ENCODE results near the gene MYH3.

The MYH3 gene

GRCh38 chr17:10649602-10650001, 7.5 kb downstream of the MYH3 start:
- no peak for DNase-seq

GRCh38 chr17:10648956-10649355, 8.2 kb downstream of the MYH3 start:
- DNase-seq: no peak

- DNase-seq: no peak
Observed at GRCh38 chr17:10648381-10648780, 8.7 kb downstream of the MYH3 start.

GRCh38 chr17:10646392-10646990, 10.6 kb downstream of the MYH3 start:
- DNase-seq: peak in 43 of 56 donors; percentile 4 to 80 (median 34)

GRCh38 chr17:10640475-10640874, 16.6 kb downstream of the MYH3 start:
- DNase-seq: no peak

- no peak for DNase-seq
Observed at GRCh38 chr17:10638151-10638550, 19.0 kb downstream of the MYH3 start.

- no peak for DNase-seq
Observed at GRCh38 chr17:10635290-10635689, 21.8 kb downstream of the MYH3 start.

GRCh38 chr17:10633738-10634379, 23.2 kb downstream of the MYH3 start:
- DNase-seq: no peak

GRCh38 chr17:10631701-10632100, 25.4 kb downstream of the MYH3 start:
- no peak for DNase-seq

GRCh38 chr17:10631048-10631700, 25.9 kb downstream of the MYH3 start:
- DNase-seq: peak in 8 of 56 donors; percentile 3 to 20 (median 4)

GRCh38 chr17:10629706-10630105, 27.4 kb downstream of the MYH3 start:
- no peak for DNase-seq

- DNase-seq: no peak
Observed at GRCh38 chr17:10628756-10629155, 28.4 kb downstream of the MYH3 start.

- DNase-seq: no peak
Observed at GRCh38 chr17:10626390-10626789, 30.7 kb downstream of the MYH3 start.

- no peak for DNase-seq
Observed at GRCh38 chr17:10624969-10625368, 32.1 kb downstream of the MYH3 start.

GRCh38 chr17:10623737-10624338, 33.3 kb downstream of the MYH3 start:
- no peak for DNase-seq

- DNase-seq: no peak
Observed at GRCh38 chr17:10622617-10623485, 34.3 kb downstream of the MYH3 start.

- DNase-seq: no peak
Observed at GRCh38 chr17:10621397-10621796, 35.7 kb downstream of the MYH3 start.

- DNase-seq: no peak
Observed at GRCh38 chr17:10620823-10621222, 36.3 kb downstream of the MYH3 start.

- peak in 49 of 56 donors; percentile 7 to 78 (median 45) for DNase-seq
Observed at GRCh38 chr17:10618202-10618635, 38.9 kb downstream of the MYH3 start.

- DNase-seq: peak in 2 of 56 donors; percentile 0 to 1
Observed at GRCh38 chr17:10617120-10617505, 40.0 kb downstream of the MYH3 start.

- peak in 42 of 56 donors; percentile 1 to 83 (median 32) for DNase-seq
Observed at GRCh38 chr17:10616502-10617119, 40.5 kb downstream of the MYH3 start.
